Activated CD4-positive, alpha-beta T cell treated with anti-CD3 and anti-CD28 coated beads, Interleukin-2, amount 50 U/mL, for 24 hours (primary cell): ENCODE results near the gene NDNF.
A peak's percentile ranks its signal among the peaks of the same experiment; 100 is the strongest.

ENCODE experiments used
- DNase-seq, 2 donors: peaks; one replicate each; pipeline ENCODE4 v3.0.0-alpha.2; 2020; ENCODE audit warnings: low read depth in 1 of 2, low spot score in 1 of 2

NDNF gene, protein sequence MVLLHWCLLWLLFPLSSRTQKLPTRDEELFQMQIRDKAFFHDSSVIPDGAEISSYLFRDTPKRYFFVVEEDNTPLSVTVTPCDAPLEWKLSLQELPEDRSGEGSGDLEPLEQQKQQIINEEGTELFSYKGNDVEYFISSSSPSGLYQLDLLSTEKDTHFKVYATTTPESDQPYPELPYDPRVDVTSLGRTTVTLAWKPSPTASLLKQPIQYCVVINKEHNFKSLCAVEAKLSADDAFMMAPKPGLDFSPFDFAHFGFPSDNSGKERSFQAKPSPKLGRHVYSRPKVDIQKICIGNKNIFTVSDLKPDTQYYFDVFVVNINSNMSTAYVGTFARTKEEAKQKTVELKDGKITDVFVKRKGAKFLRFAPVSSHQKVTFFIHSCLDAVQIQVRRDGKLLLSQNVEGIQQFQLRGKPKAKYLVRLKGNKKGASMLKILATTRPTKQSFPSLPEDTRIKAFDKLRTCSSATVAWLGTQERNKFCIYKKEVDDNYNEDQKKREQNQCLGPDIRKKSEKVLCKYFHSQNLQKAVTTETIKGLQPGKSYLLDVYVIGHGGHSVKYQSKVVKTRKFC

DNA sequence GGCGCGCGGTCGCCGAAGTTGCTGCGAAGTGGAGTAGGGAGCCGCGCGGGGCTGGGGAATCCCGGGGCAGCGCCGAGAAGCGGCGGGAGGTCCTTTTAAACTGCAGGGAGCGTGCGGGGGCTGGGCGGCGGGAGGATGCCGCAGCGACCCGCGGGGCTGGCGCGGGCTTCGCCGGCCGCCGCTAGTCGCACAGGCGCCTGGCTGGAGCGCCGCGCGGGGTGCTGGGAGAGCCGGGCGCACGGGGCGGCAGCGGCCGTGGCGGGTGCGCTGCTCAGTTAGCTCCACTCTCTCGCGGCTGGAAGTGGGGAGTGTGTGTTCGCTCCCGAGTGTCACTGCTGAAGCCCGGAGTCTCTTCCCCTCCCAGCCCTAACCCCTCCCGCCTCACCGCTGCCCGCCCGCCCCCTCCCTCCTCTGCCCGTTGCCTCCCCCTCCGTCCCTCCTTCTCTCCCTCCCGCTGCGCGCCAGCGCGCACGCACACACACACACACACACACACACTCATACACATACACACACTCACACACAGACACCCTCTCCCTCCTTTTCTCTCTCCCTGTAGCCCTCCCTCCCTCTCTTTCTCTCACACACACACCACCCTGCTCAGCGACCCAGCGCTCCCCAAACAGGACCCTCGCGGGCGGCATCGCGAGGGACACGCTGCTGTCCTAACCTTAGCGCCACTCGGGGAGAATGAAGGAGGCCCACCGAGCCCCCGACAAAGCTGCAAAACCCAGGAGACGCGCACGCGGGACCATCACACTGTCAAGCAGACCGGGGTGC lies at the start of gene NDNF:
Gene NDNF (minus strand): TSS at position 312 of the 780 bp plus-strand sequence. CDS start 26,698 bp downstream, outside the sequence.
- peak in 1 of 2 donors; percentile 10 for DNase-seq

DNA sequence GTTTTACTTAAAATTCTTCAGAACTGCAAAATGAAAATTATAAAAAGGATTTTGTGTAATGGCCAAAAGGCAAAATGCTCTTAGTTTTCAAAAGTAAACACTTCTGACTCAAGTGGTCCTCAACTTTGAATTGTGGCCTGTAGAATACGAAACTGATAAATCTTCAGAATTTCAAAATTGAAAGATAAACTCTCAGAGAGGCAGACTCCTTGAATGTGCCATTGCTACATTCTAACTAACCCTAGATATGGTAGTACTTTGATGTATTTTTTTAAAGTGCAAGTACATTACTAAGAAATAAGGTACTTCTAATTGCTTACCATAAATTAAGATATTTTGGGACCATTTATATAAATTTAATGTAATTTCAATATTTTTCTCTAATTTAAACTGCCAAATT lies 47.4 kb upstream of the NDNF start:
- no peak for DNase-seq

DNA sequence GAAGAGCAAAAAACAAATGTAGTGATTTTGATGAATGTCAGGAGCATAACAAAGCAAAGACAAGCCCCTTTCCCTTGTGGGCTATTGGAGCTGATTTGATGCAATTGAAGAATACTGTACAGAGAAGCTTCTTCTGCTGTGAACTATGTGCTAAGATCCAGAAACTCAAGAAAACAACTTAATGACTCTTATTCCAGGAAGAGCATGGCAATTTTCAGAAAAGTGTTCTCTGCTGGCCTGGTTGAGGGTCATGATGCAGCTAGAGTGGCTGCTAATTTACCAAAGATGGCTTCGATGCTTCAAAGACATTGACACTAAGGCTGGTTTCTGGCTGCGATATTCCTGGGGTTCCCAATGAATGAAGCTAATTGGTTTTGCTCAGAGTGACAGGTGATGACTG lies 46.0 kb upstream of the NDNF start:
- no peak for DNase-seq

DNA sequence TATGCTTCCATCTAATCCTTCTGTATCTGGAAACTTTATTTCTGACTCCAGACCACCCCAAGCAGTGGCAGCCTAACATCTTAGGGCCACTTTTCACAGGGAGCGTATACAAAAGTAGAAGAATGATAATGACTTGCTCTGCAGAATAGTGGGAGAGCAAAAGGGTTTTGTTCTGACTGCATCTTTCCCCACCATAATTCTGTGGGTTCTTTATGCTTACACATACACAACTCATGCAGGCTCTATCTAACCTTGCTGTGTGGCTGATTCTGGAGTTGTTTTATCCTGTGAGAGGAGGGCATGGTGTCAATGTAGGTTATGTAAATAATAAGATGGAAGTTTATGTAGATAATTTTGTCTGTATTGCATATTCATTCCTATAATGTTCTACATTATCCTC lies 42.4 kb upstream of the NDNF start:
- DNase-seq = no peak

DNA sequence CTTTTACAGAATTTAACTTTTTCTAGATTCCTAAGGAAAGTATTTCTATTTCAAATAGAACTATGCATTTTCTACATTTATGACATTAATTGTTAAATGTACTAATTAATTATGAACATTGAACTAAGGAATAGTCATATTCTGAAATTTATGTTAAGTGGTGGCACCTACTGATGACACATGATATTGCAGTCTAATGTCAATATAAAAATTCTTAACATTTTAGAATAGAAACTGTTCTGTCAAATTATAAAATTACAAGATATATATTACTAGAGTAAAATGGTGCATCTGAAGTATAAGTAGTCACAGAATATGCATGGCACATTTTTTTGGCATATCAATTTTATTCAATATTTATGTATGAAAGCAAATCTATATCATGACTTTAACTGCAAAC lies 40.2 kb upstream of the NDNF start:
- no peak for DNase-seq

DNA sequence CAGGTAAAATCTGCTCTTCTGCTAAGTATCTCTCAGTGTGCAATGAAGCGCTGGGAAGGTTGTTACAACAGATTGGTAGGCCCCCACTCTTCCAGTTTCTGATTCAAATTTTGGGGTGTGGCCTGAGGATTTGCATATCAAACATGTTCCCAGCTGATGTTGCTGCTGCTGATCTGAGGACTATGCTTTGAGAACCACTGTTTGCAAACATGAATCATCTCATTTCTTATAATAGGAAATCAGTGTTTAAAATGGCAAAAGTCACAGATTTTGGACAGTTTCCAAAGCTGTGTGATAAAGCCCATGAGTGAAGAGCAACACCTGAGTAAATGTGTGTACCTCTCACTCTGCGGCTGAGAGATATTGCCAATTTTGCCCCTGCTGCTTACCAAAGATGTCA lies 36.2 kb upstream of the NDNF start:
- DNase-seq = no peak

DNA sequence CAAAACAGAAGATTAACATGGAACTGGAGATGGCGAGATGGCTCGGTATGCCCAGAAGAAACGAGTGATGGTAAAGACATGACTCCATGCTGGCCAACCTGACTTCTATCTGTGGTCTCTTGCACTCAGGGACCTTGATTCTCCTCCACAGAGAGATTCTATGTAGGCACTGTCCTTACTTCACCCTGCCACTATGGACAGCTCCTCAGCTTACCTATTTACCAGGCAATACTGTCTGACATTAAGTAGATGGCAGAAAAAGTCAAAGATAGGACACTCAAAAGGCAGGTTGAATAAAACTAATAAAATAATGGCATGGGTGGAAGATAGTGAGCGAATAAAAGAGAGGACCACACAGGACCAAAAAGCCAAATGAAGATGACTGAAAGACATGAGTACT lies 35.2 kb upstream of the NDNF start:
- DNase-seq = no peak

DNA sequence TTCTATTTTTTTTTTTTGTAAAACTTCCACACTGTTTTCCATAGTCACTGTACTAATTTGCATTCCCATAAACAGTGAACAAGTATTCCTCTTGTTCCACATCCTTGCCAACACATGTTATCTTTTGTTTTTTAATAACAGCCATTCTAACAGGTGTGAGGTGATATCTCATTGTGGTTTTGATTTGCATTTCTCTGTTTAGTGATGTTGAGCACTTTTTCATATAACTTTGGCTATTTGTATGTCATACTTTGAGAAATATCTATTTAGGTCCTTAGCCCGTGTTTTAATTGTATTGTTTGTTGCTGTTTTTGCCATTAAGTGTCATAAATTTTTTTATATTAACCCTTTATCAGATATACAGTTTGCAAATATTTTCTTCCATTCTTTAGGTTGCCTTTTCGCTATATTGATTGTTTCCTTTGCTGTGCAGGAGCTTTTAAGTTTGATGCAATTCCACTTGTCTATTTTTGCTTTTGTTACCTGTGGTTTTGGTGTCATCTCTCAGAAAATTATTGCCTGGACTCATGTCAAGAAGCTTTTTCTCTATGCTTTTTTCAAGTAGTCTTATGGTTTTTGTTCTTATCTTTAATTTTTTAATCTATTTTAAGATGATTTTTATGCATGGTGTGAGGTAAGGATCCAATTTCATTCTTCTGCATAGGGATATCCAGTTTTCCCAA lies 27.9 kb upstream of the NDNF start:
- no peak for DNase-seq

DNA sequence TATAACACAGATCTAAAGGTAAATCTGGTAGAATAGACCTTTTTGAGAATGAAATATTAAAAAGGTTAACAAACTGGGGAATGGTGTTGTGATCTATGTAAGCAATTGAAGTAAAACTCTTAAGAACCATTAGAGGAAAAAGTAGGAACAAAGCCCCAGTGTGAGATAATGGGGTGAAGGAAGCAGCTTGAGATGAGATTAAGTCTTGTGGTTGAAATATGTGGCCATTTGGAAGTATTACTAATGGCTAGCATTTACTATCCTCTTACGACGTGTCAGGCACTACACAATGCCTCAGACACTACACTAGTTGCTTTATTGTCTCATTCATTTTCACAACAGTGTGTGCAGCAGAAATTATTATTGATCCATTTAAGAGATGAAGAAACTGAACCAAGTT lies 25.9 kb upstream of the NDNF start:
- DNase-seq = no peak

DNA sequence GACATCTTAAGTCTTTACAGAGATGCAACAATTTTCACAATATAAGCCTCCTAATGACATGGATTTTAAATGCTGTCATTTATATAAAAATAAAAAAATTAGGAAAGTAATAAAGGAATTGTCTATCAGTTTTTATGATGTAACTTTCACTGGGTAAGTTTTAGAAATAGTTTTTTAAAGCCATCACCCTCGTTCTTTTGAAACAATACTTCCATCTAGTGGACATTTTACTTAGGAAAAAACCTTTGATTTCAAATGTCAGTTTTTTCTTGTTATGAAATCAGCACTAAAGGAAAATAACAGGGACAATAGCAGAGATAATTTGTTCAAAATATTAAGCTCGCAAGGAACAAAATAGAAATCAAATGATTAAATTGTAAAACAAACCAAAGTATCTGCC lies 24.3 kb upstream of the NDNF start:
- no peak for DNase-seq

DNA sequence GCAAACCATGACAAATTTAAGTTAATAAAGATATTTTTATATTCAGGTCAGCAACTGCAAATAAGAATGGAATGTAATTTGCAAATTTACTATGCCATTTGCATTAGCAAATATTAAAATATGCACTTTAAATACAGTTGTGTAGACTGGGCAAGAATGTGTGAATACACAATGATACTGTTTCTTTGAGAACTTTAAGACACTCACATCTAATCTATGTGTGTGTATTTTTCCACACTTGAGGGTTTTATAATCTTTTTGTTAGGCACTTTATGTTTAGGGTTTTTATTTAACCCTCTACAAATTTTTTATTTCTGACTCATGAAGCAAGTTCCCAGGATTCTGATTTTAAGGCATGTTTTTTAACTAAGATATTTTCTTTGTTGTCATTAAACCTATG lies 23.9 kb upstream of the NDNF start:
- DNase-seq = no peak

DNA sequence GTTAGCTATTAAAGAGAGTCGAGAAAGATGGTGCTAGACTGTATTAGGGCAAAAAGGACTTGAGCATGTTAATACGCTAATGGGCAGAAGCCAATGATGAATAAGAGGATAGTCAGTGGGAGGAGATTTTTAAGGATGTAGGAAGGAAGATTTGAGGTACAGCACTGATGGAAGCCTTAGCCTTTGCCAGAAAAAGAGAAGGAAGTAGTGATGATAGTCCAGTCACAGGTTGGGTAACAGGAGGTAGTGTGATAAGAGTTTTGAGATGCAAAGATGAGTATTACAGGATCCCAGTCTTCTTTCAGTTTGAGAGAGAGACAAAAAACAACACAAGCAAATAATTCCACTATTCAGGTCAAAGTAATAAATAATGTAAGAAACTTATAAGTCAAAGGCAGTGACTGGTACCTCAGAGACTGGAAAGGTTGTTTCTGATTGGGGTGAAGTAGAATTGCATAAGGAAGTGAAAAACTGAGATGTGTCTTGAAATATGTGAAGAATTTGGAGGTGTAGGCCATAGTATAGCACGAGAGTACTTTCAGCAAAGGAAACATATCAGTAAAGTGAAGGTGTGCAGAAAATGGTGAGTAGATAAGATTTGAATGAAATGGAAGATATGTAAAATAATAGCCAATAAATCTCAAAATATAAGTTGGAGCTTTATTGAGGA lies 22.1 kb upstream of the NDNF start:
- DNase-seq = no peak

DNA sequence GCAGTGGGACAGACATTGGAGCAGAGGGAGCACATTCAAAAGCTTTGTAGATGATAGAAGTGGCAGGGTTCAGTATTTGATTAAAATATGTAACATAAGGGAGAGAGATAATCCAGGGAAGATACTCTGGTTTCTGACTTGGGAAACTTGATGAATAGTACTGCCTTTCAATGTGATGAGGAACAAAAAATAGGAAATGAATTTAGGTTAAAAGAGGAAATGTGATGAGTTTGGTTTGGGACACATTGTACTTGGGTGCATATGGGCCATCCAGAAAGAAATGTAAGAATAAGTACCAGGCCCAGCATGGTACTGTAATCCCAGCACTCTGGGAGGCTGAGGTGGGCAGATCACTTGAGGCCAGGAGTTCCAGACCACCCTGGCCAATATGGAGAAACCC lies 20.9 kb upstream of the NDNF start:
- no peak for DNase-seq

DNA sequence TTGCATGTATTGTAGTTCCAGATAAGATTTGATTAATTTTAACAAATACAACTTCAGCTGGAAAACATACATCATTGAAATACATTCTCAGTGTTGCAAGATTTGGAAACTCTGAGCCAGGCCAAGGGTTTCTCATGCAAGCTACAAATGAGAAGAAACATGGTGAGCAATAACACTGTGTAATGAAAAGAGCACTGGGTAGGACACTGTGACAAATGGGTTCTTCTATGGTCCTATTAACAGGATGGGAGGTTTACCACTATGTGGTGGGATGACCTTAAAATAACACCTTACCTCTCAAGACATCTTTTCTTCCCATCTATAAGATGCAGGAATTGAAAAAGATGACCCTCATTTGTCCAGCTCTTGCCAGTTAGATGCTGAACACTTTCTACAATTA lies 19.6 kb upstream of the NDNF start:
- DNase-seq = no peak

DNA sequence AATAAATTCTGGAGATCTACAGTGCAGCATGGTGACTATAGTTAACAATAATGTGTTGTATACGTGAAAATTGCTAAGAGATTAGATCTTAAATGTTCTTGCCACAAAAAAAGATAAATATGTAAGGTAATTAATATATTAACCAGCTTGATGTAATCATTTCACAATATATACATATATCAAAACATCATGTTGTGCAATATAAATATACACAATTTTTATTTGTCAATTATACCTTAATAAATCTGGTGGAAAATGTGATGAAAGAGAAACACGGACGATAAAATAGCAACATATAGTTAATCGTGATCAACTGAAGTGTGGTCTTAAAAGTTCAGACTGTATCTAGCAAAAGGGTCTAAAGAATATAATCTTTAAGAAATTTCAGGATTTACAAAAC lies 16.5 kb upstream of the NDNF start:
- no peak for DNase-seq

DNA sequence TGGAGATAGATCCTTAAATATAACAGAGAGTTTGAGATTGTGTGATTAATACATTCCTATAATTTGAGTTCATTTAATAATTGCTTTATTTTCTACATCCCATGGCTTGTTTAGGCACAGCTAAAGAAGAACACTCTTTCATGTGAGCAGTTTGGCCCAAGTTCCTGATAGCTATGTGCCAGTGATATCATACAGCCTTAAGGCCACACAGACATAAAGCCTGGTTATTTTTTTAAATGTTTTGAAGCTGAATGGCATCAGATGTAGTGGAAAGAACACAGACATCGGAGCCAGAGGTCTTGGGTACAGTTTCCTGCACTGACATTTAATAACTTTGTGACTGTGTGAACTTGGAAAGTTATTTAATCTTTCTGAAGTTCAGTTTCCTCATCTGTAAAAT lies 7.0 kb upstream of the NDNF start:
- DNase-seq = no peak

DNA sequence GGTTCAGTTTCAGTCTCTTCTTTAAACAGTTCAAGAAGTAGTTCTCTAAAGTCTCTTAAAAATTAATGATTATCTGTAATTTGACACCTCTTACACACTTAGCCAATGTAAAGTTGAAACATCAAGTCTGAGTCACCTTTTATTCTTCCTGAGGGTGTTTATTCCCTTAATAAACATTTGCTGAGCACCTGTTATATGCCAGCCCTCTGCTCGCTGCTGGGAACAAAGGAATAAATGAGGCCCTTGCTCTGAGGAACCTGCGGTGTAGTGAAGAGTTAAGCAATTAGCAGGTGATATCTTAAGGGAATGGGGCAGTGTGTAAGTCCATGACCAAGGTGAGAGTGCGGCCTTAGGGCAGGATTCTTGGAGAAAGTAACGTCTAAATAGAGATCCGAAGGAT lies 5.2 kb upstream of the NDNF start:
- no peak for DNase-seq

DNA sequence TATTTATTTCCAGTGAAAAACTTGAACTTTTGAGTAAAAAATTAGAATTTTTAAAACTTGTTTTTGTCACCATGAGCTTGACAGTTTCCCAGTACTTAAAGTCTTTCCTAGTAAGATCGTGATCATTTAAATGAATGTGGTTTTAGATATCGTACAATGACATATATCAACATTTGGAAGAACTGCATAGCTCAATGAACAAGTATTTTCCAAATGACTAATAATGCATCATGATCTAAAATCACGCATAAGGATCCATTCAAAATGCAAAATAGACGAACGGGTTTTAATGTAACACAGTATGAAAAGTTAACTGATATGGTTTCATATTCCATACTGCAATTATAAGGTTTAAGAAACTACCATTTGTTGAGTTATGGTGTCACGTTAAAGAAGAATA lies 4.1 kb upstream of the NDNF start:
- DNase-seq = no peak

DNA sequence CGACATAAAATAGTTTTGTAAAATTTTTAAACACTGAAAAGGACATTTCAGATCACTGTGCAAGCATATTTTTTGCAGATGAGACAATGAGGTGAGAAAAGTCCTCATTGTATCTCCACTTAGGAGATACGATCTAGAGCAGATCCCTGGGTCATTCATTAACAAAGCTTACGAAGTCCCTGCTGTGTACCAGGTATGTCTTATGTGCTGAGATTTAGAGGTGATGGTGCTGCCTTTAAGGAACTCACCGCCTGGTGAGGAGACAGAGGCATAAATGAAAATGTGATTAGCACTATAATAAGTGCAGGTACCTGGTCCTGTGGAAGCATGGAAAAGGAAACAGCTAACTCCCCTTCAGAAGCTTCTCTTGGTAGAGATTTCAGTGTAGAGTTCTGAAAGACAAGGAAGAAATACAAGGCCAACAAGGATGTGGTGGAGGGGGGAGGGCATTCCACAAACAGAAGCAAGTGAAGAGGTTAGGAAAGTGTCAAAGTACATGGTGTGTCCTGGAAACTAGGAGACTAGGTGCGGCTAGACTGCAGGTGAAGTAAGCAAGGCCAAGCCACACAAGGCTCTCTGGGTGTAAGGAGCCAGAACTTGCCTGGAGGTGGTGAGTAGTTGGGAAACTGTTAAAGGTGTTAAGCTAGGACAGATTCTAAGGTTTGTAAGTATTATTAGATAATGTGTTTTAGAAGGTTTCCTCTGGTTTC lies 1.5 kb upstream of the NDNF start:
- no peak for DNase-seq

DNA sequence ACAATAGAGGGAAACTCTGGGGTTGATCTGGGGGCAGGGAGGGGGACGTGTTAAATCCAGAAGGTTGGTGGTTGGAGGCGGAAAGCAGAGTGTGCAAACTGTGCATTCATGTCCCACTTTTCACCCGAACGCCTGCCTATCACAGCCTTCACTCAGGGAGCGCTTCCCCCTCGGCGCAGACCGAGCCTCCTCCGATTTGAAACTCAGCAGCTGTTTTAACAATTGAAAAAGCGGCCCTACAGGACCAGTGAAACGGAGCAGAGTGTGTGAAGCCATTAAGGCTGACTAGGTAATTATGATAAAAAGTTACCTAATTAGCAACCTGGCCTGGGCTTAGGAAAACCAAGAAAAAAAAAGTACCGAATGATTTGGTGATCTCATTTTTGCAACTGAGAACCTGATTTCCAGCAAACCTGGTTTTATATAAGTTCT lies 685 bp upstream of the NDNF start:
- DNase-seq = no peak
